ENCODE data around the gene SF3B3. TPM values are rescaled to one million over a fixed set of nuclear protein-coding genes. Genes with fewer than 3 reads are reported as not detected.

SF3B3 gene
- 398 TPM for polyA plus RNA-seq (2013, experiment 1 of 4)
- 385 TPM for polyA plus RNA-seq (2013, experiment 2 of 4)
- 227 TPM for polyA plus RNA-seq (2013, experiment 3 of 4)
- 248 TPM for polyA plus RNA-seq (2013, experiment 4 of 4)

- peaks cover 9% of the 10 kb centered on the region for H3K36me3 ChIP-seq (ENCODE audit: control insufficient read depth, insufficient read depth, low read length)
These were observed at the start of gene SF3B3 for GRCh38 chr16:70523743-70524398. Gene SF3B3 (plus strand): TSS chr16:70523816. CDS start chr16:70526657, 2,841 bp downstream.

GRCh38 chr16:70474320-70475053 lies 49.1 kb upstream of the SF3B3 start:
- Histone ChIP-seq H3K27ac (ENCODE audit: insufficient read depth, low read depth, low read length, poor library complexity, severe bottlenecking) (no peak overlapping the region), H3K4me1 (ENCODE audit: control insufficient read depth, insufficient read depth, low read length) (no peaks in the 10 kb centered on the region), H3K4me3 (ENCODE audit: insufficient read depth, low read depth, low read length) (no peak overlapping the region), H3K27me3 (ENCODE audit: control insufficient read depth, insufficient read depth, low read length, poor library complexity, severe bottlenecking) (no peaks in the 10 kb centered on the region), H3K9me3 (ENCODE audit: control insufficient read depth, low read length) (no peaks in the 10 kb centered on the region), H3K36me3 (ENCODE audit: control insufficient read depth, insufficient read depth, low read length) (no peaks in the 10 kb centered on the region)
- 95 to 96% methylated on average over 22 of the region's 22 CpGs for WGBS, 2 experiments

More at GRCh38 chr16:70523743-70524398, at the start of gene SF3B3:
- WGBS, 2 experiments: 0% methylated on average over 32 of the region's 32 CpGs
- Histone ChIP-seq H3K27ac (ENCODE audit: insufficient read depth, low read depth, low read length, poor library complexity, severe bottlenecking) (peak within 1 kb of the TSS; percentile 91), H3K9me3 (ENCODE audit: control insufficient read depth, low read length) (no peaks in the 10 kb centered on the region), H3K4me3 (ENCODE audit: insufficient read depth, low read depth, low read length) (peak within 1 kb of the TSS; percentile 93), H3K27me3 (ENCODE audit: control insufficient read depth, insufficient read depth, low read length, poor library complexity, severe bottlenecking) (no peaks in the 10 kb centered on the region), H3K4me1 (ENCODE audit: control insufficient read depth, insufficient read depth, low read length) (peaks cover 20% of the 10 kb centered on the region)

- 89 to 90% methylated on average over 24 of the region's 24 CpGs for WGBS, 2 experiments
- no peaks in the 10 kb centered on the region for H3K9me3 ChIP-seq (ENCODE audit: control insufficient read depth, low read length)
- no peak overlapping the region for H3K4me3 ChIP-seq (ENCODE audit: insufficient read depth, low read depth, low read length)
- H3K27me3 ChIP-seq (ENCODE audit: control insufficient read depth, insufficient read depth, low read length, poor library complexity, severe bottlenecking): no peaks in the 10 kb centered on the region
- H3K36me3 ChIP-seq (ENCODE audit: control insufficient read depth, insufficient read depth, low read length): peaks cover 5% of the 10 kb centered on the region
- H3K27ac ChIP-seq (ENCODE audit: insufficient read depth, low read depth, low read length, poor library complexity, severe bottlenecking): no peak overlapping the region
- no peaks in the 10 kb centered on the region for H3K4me1 ChIP-seq (ENCODE audit: control insufficient read depth, insufficient read depth, low read length)
These were observed 48.4 kb upstream of the SF3B3 start for GRCh38 chr16:70475054-70475871.

- Histone ChIP-seq H3K9me3 (ENCODE audit: control insufficient read depth, low read length) (no peaks in the 10 kb centered on the region), H3K27me3 (ENCODE audit: control insufficient read depth, insufficient read depth, low read length, poor library complexity, severe bottlenecking) (no peaks in the 10 kb centered on the region), H3K36me3 (ENCODE audit: control insufficient read depth, insufficient read depth, low read length) (peaks cover 16% of the 10 kb centered on the region), H3K4me3 (ENCODE audit: insufficient read depth, low read depth, low read length) (no peak overlapping the region), H3K4me1 (ENCODE audit: control insufficient read depth, insufficient read depth, low read length) (no peaks in the 10 kb centered on the region), H3K27ac (ENCODE audit: insufficient read depth, low read depth, low read length, poor library complexity, severe bottlenecking) (no peak overlapping the region)
- WGBS, 2 experiments: 92 to 94% methylated on average over 13 of the region's 13 CpGs
These were observed 47.2 kb upstream of the SF3B3 start for GRCh38 chr16:70476272-70477020.

DNA sequence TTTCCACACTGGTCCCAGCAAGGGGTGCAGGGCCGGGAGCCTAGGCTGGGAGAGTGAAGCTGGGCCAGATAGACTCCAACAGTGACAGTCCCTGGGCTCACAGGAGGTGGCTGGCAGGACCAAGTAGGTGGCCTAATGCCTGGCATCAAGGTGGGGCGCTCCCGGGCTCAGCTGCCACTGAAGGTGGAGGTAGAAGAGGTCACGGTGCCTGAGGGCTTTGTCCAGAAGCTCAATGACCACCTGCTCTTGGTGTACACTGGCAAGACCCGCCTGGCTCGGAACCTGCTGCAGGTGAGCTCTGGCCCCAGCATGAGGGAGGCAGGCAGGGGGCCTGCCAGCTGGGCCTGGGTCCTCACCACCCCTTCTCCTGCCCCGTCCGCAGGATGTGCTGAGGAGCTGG lies 45.4 kb upstream of the SF3B3 start:
- Histone ChIP-seq H3K4me3 (ENCODE audit: insufficient read depth, low read depth, low read length) (no peak overlapping the region), H3K4me1 (ENCODE audit: control insufficient read depth, insufficient read depth, low read length) (no peaks in the 10 kb centered on the region), H3K9me3 (ENCODE audit: control insufficient read depth, low read length) (no peaks in the 10 kb centered on the region), H3K36me3 (ENCODE audit: control insufficient read depth, insufficient read depth, low read length) (peaks cover 17% of the 10 kb centered on the region), H3K27me3 (ENCODE audit: control insufficient read depth, insufficient read depth, low read length, poor library complexity, severe bottlenecking) (no peaks in the 10 kb centered on the region), H3K27ac (ENCODE audit: insufficient read depth, low read depth, low read length, poor library complexity, severe bottlenecking) (no peak overlapping the region)
- 94 to 95% methylated on average over 8 of the region's 8 CpGs for WGBS, 2 experiments

DNA sequence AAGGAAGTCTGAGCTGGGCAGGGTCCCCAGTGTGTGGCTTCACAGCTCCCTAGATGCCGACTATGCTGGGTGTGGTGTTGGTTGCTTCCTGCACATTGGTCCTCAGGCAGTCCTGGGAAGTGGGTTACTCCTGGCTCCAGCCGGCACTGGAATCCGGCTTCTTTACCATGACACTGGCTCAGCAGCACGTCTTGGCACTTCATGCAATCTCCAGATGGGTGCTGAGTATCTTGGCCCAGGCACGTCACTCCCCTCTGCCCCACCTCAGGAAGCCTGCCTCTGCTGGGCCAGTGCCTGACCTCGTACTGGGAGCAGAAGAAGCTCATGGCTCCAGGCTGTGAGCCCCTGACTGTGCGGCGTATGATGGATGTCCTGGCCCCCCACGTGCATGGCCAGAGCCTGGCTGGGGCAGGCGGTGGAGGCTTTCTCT lies 44.7 kb upstream of the SF3B3 start:
- 90% methylated on average over 10 of the region's 10 CpGs for WGBS, 2 experiments

GRCh38 chr16:70480127-70481105 lies 43.2 kb upstream of the SF3B3 start:
- H3K27me3 ChIP-seq (ENCODE audit: control insufficient read depth, insufficient read depth, low read length, poor library complexity, severe bottlenecking): no peaks in the 10 kb centered on the region
- no peak overlapping the region for H3K27ac ChIP-seq (ENCODE audit: insufficient read depth, low read depth, low read length, poor library complexity, severe bottlenecking)
- no peaks in the 10 kb centered on the region for H3K4me1 ChIP-seq (ENCODE audit: control insufficient read depth, insufficient read depth, low read length)
- peaks cover 17% of the 10 kb centered on the region for H3K36me3 ChIP-seq (ENCODE audit: control insufficient read depth, insufficient read depth, low read length)
- H3K9me3 ChIP-seq (ENCODE audit: control insufficient read depth, low read length): no peaks in the 10 kb centered on the region
- no peak overlapping the region for H3K4me3 ChIP-seq (ENCODE audit: insufficient read depth, low read depth, low read length)
- 95% methylated on average over 17 of the region's 17 CpGs for WGBS, 2 experiments

More for the DNA sequence above, 44.7 kb upstream of the SF3B3 start:
- Histone ChIP-seq H3K9me3 (ENCODE audit: control insufficient read depth, low read length) (no peaks in the 10 kb centered on the region), H3K4me3 (ENCODE audit: insufficient read depth, low read depth, low read length) (no peak overlapping the region), H3K27ac (ENCODE audit: insufficient read depth, low read depth, low read length, poor library complexity, severe bottlenecking) (no peak overlapping the region), H3K4me1 (ENCODE audit: control insufficient read depth, insufficient read depth, low read length) (no peaks in the 10 kb centered on the region), H3K36me3 (ENCODE audit: control insufficient read depth, insufficient read depth, low read length) (peaks cover 17% of the 10 kb centered on the region), H3K27me3 (ENCODE audit: control insufficient read depth, insufficient read depth, low read length, poor library complexity, severe bottlenecking) (no peaks in the 10 kb centered on the region)

- Histone ChIP-seq H3K36me3 (ENCODE audit: control insufficient read depth, insufficient read depth, low read length) (peaks cover 17% of the 10 kb centered on the region), H3K9me3 (ENCODE audit: control insufficient read depth, low read length) (no peaks in the 10 kb centered on the region), H3K27ac (ENCODE audit: insufficient read depth, low read depth, low read length, poor library complexity, severe bottlenecking) (no peak overlapping the region), H3K4me1 (ENCODE audit: control insufficient read depth, insufficient read depth, low read length) (no peaks in the 10 kb centered on the region), H3K27me3 (ENCODE audit: control insufficient read depth, insufficient read depth, low read length, poor library complexity, severe bottlenecking) (no peaks in the 10 kb centered on the region), H3K4me3 (ENCODE audit: insufficient read depth, low read depth, low read length) (no peak overlapping the region)
- WGBS, 2 experiments: 94 to 95% methylated on average over 7 of the region's 7 CpGs
These were observed 41.6 kb upstream of the SF3B3 start for GRCh38 chr16:70481929-70482536.

Data from ectodermal cell (in vitro differentiated cells).